Activated effector memory CD4-positive, alpha-beta T cell treated with anti-CD3 and anti-CD28 coated beads, Interleukin-2, amount 50 U/mL, for 16 hours (primary cell): ENCODE results near the gene GSK3B.
"Not testable (repeated sequence)": the region's sequence is repeated elsewhere in the genome, so short reads cannot be mapped to it uniquely, and the experiment has no call there.

Experiments used
- DNase-seq: peaks from one replicate; pipeline ENCODE4 v3.0.0-alpha.2; 2020

Gene GSK3B

DNA sequence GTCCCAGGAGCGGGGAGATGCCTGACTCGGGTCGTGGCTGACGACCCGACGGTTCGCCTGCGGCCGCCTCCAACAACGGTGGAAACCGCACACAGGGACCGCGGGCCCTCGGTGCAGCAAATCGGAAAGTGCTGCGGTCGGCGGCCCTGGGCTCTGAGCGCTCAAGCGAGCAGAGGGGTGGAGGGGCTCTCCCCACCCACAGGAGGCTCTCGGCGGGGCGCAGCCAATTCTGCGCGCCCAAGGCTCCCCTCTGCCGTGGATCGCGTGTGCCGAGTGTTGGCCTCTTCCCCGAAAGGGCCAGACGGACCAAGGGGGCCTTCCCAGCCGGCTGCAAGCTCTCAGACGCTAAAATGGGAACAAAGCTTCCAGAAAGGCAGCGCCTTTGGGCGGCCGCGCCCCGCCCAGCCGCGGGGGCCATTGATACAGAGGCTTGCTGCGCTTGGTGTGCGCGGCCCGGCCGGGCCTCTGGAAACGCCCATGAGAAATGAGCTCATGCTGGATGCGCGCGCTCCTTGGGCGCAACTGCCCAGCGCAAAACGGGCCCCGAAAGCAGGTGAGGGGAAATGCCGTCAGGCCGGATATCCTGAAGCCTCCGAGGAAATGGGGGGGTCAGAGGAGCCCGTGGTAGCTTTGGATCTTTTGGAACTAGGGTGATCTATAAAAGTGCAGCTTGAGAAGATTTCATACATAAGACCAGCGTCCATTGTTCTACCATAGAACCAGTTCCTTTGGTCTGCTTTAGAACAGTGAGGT lies 1.2 kb upstream of the GSK3B start:
- peak; percentile 94 for DNase-seq

DNA sequence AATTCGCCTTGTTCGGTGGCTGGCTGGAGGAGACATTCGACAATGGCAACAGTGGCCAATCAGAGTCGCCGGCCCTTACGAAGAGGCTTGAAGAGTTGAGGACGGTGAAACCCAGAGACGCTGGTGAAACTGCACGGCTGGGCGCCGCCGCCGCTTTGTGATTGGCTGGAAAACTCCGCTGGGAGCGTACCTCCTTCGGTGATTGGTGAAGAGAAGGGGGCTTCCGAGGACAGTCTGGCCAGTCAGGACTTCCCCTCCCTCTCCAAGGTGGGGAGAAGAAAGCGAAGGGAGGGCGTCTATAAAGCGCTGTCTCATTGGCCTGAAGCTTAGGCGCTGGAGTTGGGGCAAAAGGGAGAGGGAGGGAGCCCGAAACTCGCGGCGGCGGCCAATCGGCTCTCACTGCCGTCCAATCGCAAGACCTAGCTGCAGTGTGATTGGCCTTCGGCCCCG lies 554 bp upstream of the GSK3B start:
- DNase-seq = no peak

DNA sequence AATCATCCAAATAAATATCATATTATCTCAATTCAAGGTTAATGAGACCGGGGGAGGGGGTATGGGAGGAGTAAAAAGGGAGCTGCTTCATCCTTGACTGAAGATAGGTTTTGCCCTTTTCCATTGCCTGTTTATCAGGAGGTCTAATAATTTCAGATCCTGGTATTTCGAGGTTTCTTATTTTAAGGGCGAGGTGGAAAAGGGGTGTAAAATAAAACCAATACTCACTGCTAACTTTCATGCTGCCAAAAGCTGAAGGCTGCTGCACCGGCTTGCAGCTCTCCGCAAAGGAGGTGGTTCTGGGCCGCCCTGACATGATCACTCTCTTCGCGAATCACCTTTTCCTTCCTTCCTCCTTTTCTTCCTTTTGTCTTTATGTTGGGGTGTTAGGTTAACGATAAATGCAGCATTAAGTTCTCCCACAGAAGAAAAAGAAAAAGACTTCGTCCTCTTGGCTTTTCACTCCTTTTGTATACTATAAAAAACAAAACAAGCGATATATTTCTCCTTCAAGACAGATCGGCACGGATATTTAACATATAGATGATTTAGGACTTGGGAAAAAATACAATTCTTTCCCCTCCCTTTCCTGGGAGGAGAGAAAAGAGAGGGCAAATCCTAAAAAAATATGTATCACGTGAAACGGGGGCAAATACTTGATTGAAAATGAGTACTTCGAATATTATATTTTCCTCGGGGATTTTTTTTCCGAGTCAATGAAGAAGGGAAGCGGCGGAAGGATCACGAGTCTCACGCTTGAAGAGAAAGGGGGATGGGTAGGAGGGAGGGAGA lies 932 bp downstream of the GSK3B start:
- peak; percentile 73 for DNase-seq

DNA sequence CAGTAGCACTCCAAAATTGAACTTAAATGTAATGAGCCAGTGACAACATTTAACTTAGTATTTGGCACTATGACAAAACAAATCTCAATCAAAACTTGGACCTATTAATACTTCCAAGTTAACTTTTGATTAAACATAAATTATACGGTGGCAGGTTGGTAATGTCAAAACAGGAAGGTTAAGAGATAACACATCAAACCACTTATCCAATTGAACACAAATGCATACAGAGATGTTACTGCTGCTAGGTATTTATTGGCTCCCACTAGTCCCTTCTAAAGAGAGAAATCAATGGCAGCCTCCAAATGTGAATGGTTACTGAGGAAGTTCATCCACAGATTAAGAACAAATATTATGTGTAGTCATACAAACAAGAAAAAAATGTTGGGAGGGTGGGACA lies 1.8 kb downstream of the GSK3B start:
- DNase-seq = no peak

DNA sequence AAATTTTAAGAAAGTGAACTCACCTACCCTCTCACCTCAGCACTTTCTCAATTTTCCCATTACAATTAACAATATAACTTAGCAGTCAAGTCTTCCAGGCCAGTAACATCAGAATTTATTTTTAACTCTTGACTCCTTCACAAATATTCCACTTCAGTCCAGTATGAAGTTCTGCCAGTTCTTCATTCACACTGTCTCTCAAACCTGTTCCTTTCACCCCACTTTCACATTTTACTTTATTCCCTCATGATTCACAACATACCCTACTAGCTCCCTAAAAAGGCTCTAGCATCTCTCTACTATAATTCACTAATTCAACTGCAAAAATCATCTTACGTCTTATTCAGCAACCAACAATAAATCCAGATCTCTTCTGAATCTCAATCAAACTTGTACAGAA lies 3.8 kb downstream of the GSK3B start:
- no peak for DNase-seq

DNA sequence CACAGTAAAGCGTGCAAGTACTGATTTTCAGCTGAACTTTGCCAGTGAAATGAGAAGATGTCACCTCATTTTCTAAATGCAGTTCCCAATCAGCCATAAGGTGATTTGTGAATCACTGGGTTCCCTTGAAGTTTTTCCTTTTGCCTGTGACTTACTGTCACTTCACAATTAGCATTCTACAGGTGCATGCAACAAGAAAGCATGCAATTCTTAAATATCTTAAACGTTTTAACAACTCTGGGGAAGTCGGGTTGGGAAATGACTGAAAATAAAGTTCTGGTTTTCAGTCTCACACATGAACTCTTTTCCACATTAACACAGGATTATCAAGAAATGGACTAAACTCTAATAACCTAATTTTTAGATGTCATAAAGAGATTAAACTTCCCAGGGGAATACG lies 5.2 kb downstream of the GSK3B start:
- no peak for DNase-seq

DNA sequence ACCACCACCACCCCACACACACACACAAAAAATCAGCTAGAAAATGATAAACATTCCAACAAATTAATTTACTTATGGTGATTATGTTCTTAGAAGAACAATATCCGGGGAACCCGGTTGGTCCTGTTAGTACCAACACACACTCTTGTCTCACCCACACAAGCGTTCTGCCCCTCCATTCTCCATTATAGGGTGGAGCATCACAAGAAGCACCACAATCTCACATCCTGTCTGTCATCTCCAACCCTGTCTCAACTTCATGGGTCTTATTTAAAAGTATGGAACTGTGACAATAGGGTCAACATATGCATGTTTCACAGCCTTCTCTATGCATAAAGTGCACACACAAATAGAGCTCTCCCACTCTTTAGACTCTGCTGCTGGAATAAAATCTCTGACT lies 5.6 kb downstream of the GSK3B start:
- no peak for DNase-seq

DNA sequence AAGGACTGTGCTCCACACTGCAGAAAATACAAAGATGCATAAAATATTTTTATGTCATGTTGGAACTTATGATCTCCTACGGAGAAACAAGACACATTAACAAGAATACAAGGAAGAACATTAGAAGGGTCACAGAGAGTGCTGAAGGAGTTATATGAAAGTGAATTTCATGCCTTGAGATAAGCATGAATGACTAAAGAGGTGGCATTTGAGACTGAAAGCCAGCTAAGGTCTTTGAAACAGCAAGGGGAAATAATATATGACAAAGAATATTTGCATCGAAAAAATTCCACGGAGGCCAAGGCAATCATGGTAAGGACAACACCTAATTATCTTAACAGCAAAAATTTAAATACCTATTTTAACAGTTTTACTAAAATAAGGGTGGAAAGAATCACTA lies 12.5 kb downstream of the GSK3B start:
- no peak for DNase-seq

DNA sequence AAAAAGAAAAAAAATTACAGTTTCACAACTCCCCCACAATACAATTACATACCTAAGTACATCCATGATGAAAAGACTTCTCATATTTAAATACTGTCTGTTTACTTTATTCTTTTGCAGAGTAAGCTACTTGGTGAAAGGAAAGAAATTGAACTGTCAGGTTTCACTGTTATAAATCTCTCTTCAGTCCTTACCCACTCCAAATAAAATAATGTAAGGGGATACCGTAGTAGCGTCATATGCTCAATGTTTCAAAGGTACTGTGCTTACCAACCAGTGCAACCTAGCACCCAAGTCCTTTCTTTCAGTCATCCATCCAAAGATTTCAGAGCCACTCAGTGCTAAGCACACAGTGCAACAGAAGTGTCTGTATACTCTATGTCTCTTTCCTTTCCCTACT lies 13.4 kb downstream of the GSK3B start:
- no peak for DNase-seq

DNA sequence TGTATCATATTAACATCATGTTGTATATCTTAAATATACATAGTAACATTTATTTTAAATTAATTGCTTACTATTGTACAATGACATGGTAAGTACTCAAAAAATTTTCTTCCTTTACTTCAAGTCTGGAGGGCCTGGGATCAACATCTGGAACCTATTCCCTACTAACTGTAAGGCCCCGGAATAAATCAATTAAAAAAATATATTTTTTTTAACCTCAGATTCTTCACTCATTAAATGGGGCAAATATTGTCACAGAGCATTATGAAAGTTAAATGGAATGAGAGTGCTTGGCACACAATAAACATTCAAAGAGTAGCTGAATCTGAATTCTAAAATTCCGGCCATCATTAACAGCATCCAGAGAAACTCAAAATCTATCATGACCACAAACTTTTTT lies 16.5 kb downstream of the GSK3B start:
- DNase-seq = no peak

DNA sequence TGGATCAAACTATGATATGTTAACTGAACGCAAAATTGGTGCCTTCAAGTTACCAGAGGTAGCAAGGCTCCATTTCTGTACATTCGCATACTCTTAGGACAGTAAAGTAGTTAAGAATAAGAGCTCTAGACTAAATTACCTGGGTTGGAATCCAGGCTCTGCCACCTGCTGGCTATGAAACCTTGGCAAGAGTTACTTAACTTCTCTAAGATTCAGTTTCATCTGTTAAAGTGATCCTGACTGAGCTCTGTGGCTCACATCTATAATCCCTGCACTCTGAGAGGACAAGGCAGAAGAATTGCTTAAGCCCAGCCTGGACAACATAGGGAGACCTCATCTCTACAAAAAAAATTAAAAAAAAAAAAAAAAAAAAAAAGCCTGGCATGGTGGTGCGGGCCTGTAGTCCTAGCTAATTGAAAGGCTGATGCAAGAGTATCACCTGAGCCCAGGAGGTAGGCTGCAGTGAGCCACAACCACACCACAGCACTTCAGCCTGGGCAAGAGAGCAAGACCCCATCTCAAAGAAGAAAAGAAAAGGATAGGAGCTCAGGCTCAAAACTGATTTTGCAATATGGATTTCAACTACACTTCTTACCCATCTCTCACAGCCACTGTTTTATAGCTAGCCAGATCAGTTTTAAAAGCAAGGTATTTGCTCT lies 21.3 kb downstream of the GSK3B start:
- no peak for DNase-seq

DNA sequence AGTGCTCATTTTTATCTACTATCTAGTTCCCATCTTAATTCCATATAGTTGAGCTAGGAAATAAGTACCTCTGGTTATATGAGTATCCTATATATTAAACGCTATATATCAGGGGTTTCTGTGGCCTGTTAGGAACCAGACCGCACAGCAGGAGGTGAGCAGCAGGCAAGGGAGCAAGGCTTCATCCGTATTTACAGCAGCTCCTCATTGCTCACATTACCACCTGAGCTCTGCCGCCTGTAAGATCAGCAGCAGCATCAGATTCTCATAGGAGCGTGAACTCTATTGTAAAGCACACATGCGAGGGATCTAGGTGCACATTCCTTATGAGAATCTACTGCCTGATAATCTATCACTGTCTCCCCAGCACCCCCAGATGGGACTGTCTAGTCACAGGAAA lies 23.0 kb downstream of the GSK3B start:
- no peak for DNase-seq

DNA sequence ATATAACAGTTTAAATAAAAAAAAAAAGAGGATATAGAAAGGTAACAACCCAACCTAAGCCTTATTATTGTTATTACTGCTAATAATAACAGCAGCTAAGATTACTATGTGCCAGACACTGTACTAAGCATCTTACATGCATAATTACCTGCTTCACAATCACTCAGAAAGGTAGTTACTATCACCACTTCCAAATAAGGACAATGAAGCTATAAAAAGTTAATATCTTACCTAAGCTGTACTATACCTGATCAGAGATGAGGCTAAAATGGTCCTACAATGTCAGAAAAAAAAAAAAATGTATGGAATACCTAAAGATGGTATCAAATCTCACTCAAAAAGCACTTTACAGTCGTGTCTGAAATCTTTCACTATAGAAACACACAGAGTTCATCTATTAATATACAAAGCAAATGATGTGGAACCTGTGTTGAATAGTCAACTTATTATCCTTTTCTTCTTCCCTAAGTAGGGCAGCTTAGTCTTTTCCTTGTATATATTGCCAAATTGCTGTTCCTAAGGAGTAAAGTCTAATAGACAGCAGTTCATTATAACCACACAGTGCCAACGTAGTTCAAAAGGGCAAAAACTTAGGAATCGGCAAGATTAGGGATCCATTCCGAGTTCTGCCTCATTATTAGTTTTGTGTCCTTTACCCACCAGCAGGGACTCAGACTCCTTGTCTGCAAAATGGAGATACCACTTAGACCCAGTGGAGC lies 23.8 kb downstream of the GSK3B start:
- DNase-seq = no peak

DNA sequence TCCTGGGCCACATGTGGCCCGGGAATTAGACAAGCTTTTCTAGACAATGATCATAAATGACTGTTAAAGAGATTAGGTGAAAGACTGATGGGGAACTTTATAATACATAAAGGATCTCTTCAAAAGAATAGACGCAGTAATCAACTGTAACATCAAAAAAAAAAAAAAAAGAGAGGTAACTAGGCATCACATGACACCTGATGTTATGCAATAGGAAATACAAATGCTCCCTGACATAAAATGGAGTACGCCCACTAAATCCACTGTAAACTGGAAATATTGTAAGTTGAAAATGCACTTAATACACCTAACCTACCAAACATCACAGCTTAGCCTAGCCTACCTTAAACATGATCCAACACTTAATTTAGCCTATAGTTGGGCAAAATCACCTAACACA lies 27.2 kb downstream of the GSK3B start:
- DNase-seq = no peak

DNA sequence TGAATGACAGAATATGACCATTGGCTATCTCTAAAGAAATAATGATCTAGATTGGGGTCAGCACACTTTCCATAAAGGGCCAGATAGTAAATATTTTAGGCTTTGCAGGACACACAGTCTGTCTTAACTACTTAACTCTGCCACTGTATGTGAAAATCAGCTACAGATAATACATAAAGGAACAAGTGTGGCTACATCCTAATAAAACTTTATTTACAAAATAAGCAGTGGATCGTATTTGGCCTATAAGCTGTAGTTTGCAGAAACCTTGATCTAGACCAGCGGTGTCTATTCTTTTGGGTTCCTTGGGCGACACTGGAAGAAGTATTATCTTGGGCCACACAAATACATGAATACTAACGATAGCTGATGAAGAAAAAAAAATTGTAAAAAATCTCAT lies 27.6 kb downstream of the GSK3B start:
- no peak for DNase-seq

DNA sequence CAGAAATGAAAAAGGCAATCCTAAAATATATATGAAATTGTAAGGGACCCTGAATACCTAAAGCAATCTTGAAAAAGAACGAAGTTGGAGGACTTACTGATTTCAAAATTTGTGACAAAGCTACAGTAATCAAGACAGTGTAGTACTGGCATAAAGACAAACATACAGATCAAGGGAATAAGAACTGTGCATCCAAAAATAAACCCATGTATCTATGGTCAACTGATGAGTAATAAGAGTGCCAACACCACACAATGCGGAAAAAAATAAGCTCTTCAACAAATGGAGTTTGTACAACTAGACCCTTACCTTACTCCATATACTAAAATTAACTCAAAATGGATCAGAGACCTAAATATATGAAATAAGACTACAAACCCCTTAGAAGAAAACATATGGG lies 29.6 kb downstream of the GSK3B start:
- DNase-seq = no peak

DNA sequence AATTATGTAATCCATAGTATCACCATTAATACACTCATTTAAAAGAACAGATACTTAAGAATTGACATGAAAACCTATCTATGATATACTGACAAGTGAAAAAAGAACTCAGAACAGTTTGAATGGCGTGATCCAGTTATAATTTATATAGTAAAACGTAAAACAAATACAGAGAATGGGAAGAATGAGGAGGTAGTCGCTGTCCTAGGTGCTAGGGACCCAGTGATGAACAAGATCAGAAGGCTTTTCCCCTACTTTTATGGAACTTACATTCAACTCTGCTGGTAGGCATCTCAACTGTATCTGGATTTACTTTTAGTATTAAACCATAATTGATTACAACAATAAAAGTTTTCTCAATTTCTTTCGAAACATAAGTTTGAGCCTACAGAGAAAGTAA lies 31.8 kb downstream of the GSK3B start:
- DNase-seq = no peak

DNA sequence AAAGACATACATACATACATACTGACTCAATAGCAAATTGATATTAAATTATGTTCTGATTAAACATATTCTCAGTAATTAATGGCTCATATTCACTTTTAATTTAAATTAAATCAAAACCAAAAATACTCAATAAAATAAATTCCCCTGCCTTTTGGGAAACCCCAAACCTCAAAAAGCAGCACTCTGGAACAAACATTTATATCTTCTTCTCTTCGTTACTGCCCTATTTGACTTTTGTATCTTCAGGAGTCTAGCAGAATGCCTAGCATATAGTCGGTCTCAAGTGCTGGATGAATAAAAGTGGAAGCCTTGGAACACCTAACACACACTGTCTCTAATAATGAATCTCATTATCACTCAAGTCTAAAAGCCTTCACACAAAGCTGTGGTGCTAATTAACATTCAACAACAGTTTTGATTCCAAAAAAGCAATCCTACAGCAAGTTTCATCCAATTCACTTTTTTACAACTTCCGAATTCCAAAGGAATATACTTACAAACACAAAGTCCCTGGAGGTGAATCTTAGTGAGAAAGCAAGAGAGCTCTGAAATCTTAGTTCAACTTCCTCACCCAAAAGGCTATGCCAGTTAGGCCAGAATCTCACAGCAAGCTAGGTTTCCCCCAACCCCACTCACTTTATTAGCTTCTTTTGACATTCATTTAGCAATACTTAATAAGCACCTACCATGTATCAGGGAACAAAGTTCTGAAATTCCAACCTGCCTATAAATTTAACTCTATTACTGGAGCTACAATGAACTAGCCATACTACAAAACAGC lies 35.0 kb downstream of the GSK3B start:
- no peak for DNase-seq

DNA sequence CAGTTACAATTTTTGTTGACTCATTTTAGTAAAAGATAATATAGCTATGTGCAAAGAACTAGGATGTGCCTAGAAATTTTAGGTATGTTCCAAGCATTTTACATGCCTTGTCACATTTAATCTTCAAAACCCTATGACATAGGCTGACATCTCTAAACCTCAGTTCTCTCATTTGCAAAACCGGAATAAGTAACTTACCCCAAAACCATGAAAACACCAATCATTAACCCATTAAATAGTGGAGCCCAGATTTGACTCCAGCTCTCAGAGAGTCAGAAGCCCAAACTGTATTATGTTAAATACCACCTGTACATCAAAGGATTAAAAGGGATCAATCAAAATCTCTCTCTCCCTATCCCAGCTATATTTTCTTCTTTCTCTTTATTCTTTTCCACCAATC lies 36.6 kb downstream of the GSK3B start:
- no peak for DNase-seq

DNA sequence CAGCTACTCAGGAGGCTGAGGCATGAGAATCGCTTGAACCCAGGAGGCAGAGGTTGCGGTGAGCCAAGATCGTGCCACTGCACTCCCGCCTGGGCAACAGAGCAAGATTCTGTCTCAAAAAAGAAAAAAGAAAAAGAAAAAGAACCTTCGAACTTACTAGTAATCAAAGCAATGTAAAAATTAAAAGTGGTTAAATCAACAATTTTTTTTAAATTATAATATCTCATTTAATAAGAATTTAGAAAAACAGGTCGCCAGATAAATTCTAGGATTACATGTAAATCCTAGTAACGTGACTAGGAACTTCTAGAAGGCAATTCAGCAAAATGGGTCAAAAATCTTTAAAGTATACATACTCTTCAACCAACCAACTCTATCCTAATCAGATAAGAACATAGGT lies 37.2 kb downstream of the GSK3B start:
- no peak for DNase-seq

DNA sequence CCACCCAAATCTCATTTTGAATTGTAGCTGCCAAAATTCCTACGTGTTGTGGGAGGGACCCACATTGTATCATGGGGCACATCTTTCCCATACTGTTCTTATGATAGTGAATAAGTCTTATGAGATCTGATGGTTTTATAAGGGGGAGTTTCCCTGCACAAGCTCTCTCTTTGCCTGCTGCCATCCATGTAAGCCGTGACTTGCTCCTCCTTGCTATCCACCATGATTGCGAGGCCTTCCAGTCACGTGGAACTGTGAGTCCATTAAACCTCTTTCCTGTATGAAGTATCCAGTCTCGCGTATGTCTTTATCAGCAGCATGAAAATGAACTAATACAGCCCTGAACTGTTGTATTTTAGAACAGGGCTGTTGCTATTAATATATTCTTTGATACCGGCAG lies 40.6 kb downstream of the GSK3B start:
- not testable (repeated sequence) for DNase-seq

DNA sequence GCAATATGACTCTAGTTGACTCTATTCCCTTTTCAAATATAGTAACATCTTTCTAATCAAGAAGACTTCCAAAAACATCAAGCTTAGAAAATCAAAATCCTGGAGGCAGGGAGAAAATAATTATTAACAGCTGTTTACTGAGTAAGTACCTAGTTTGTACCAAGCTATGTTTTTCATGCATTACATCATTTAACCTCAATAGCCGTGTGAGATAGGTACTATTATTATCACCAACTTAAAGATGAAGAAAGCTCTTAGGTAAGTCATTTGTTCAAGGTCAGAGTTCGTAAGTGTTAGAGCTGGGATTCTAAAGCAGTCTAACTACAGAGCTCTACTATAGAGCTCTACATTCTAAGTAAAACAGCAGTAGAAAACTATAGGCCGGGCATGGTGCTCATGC lies 41.6 kb downstream of the GSK3B start:
- DNase-seq = no peak

DNA sequence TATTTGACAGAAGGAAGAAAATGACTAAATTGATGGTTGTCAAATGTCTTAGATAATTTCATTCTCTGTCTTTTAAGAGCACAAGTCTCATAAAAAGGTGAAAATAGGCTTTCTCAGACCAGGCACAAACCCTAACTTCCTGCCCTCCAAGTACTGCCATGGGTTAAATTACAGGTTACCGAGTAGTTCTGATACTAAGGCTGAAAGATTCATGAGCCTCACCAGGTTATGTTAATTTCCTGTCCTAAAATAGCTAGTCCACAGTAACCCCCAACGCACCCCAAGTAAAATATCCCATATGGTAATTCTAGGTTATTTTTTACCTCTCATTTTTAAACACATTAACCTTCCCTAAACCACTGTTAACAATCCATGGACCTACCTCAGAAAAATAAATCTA lies 42.0 kb downstream of the GSK3B start:
- no peak for DNase-seq
